ENCODE data around the gene TRNT1. TPM values are rescaled to one million over a fixed set of nuclear protein-coding genes. Genes with fewer than 3 reads are reported as not detected.

The TRNT1 gene
- total and polyA plus RNA-seq, 2 experiments from 2014 or later = 33.9 to 36.4 TPM

GRCh38 chr3:3117651-3118050 lies 9.1 kb upstream of the TRNT1 start (continued):
- TF ChIP-seq, protein P1, sequence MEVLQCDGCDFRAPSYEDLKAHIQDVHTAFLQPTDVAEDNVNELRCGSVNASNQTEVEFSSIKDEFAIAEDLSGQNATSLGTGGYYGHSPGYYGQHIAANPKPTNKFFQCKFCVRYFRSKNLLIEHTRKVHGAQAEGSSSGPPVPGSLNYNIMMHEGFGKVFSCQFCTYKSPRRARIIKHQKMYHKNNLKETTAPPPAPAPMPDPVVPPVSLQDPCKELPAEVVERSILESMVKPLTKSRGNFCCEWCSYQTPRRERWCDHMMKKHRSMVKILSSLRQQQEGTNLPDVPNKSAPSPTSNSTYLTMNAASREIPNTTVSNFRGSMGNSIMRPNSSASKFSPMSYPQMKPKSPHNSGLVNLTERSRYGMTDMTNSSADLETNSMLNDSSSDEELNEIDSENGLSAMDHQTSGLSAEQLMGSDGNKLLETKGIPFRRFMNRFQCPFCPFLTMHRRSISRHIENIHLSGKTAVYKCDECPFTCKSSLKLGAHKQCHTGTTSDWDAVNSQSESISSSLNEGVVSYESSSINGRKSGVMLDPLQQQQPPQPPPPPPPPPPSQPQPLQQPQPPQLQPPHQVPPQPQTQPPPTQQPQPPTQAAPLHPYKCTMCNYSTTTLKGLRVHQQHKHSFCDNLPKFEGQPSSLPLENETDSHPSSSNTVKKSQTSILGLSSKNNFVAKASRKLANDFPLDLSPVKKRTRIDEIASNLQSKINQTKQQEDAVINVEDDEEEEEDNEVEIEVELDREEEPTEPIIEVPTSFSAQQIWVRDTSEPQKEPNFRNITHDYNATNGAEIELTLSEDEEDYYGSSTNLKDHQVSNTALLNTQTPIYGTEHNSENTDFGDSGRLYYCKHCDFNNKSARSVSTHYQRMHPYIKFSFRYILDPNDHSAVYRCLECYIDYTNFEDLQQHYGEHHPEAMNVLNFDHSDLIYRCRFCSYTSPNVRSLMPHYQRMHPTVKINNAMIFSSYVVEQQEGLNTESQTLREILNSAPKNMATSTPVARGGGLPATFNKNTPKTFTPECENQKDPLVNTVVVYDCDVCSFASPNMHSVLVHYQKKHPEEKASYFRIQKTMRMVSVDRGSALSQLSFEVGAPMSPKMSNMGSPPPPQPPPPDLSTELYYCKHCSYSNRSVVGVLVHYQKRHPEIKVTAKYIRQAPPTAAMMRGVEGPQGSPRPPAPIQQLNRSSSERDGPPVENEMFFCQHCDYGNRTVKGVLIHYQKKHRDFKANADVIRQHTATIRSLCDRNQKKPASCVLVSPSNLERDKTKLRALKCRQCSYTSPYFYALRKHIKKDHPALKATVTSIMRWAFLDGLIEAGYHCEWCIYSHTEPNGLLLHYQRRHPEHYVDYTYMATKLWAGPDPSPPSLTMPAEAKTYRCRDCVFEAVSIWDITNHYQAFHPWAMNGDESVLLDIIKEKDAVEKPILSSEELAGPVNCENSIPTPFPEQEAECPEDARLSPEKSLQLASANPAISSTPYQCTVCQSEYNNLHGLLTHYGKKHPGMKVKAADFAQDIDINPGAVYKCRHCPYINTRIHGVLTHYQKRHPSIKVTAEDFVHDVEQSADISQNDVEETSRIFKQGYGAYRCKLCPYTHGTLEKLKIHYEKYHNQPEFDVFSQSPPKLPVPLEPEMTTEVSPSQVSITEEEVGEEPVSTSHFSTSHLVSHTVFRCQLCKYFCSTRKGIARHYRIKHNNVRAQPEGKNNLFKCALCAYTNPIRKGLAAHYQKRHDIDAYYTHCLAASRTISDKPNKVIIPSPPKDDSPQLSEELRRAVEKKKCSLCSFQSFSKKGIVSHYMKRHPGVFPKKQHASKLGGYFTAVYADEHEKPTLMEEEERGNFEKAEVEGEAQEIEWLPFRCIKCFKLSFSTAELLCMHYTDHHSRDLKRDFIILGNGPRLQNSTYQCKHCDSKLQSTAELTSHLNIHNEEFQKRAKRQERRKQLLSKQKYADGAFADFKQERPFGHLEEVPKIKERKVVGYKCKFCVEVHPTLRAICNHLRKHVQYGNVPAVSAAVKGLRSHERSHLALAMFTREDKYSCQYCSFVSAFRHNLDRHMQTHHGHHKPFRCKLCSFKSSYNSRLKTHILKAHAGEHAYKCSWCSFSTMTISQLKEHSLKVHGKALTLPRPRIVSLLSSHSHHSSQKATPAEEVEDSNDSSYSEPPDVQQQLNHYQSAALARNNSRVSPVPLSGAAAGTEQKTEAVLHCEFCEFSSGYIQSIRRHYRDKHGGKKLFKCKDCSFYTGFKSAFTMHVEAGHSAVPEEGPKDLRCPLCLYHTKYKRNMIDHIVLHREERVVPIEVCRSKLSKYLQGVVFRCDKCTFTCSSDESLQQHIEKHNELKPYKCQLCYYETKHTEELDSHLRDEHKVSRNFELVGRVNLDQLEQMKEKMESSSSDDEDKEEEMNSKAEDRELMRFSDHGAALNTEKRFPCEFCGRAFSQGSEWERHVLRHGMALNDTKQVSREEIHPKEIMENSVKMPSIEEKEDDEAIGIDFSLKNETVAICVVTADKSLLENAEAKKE (CRISPR knock-in tag; IDR thresholded peaks at IDR 0.05) = no peak
- TF ChIP-seq REST (IDR thresholded peaks at IDR 0.05; ENCODE audit: unreplicated experiment) = no peak
- no peak for TF ChIP-seq STAT1 (IDR thresholded peaks at IDR 0.05; ENCODE audit: unreplicated experiment)
- TF ChIP-seq JUNB (IDR thresholded peaks at IDR 0.05; ENCODE audit: unreplicated experiment) = no peak

DNA sequence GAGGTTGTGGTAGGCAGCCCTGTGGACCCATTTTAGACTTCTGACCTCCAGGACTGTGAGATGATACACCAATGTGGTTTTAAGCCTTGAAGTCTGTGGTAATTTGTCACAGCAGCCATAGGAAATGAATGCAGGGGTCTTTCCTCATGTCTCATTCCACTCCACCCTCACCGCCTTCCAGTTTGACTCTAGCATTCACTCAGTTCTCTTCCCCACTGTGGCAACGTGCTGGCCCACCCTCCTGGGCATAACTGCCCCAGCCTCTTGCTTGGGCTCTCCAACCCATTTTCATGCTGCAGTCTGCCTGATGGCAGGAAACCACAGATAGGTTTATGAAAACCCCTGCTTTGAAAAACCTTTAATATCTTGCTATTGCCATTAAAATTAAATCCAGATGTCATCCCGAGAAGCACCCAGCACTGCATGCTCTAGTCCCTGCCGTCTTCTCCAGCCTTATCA lies 7.3 kb upstream of the TRNT1 start:
- Histone ChIP-seq H3K4me3 (no peak overlapping the region), H3K9me2 (ENCODE audit: insufficient read depth) (no peaks in the 10 kb centered on the region), H4K20me1 (replicated peaks; ENCODE audit: insufficient read depth) (no peaks in the 10 kb centered on the region), H3K79me2 (replicated peaks; ENCODE audit: insufficient read depth) (no peaks in the 10 kb centered on the region), H3K27me3 (ENCODE audit: insufficient read depth) (no peaks in the 10 kb centered on the region), H3K27ac (ENCODE audit: low read depth) (no peak overlapping the region), H2AFZ (no peak overlapping the region), H3F3A (replicated peaks; ENCODE audit: low read depth) (no peaks in the 10 kb centered on the region), H3K4me1 (ENCODE audit: insufficient read depth) (no peaks in the 10 kb centered on the region), H3K4me2 (no peak overlapping the region), H3K36me3 (ENCODE audit: insufficient read depth) (no peaks in the 10 kb centered on the region)
- H3K9me3 Mint-ChIP-seq = peaks cover 94% of the 10 kb centered on the region
- H3K4me1 Mint-ChIP-seq = no peaks in the 10 kb centered on the region
- H3K27ac Mint-ChIP-seq = no peak overlapping the region
- DNase-seq (ENCODE audit: low spot score) = no peak
- no peak for ATAC-seq
- H3K4me3 Mint-ChIP-seq = no peak overlapping the region
- H3K36me3 Mint-ChIP-seq (ENCODE audit: low read depth) = peaks cover 10% of the 10 kb centered on the region; the same call in 1 of the 3 replicates
- peaks cover 1% of the 10 kb centered on the region for H3K27me3 Mint-ChIP-seq (ENCODE audit: insufficient read depth, low read depth, poor library complexity)
- TF ChIP-seq EZH2 (IDR thresholded peaks at IDR 0.05; ENCODE audit: low read depth, unreplicated experiment) = no peak
- TF ChIP-seq, protein P1 (CRISPR knock-in tag; IDR thresholded peaks at IDR 0.05) = no peak
